Measurements from ENCODE around the gene MOV10L1.

DNA sequence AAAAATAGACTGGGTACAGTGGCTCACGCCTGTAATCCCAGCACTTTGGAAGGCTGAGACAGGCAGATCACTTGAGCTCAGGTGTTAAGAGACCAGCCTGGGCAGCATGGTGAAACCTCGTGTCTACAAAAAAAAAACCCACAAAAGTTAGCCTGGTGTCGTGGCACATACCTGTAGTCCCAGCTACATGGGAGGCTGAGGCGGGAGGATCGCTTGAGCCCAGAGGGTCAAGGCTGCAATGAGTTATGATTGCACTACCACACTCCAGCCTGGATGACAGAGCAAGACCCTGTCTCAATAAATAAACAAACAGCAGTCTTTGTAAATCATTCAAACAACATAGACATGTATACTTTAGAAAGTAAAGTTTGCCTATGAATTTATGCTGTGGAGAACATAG is 2.5 kb downstream of the MOV10L1 start:
- no peak for TF ChIP-seq CTCF (IDR thresholded peaks at IDR 0.05)
- no peak for TF ChIP-seq POLR2A (IDR thresholded peaks at IDR 0.05)
- TF ChIP-seq EP300 (IDR thresholded peaks at IDR 0.05): no peak
